ENCODE data around the gene CCDC148.

DNA sequence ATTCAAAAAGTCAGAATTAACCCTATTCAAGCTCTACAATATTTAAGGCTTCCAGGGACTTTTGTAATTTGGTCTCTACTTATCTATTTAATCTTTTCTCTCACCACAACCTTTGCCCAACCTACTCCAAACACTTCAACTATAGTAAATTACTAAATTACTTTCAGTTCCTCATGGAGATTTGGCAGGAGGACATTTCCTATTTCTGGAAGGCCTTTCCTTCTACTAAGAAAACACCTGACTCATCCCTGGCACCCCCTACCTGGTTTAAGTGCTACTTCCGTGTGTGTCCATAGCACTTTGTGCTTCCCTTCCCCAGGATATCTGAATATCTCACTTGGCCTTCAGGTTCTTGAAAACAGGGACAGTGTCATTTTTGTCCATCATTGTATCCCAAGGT is 258.6 kb downstream of the CCDC148 start:
- TF ChIP-seq, protein P1, sequence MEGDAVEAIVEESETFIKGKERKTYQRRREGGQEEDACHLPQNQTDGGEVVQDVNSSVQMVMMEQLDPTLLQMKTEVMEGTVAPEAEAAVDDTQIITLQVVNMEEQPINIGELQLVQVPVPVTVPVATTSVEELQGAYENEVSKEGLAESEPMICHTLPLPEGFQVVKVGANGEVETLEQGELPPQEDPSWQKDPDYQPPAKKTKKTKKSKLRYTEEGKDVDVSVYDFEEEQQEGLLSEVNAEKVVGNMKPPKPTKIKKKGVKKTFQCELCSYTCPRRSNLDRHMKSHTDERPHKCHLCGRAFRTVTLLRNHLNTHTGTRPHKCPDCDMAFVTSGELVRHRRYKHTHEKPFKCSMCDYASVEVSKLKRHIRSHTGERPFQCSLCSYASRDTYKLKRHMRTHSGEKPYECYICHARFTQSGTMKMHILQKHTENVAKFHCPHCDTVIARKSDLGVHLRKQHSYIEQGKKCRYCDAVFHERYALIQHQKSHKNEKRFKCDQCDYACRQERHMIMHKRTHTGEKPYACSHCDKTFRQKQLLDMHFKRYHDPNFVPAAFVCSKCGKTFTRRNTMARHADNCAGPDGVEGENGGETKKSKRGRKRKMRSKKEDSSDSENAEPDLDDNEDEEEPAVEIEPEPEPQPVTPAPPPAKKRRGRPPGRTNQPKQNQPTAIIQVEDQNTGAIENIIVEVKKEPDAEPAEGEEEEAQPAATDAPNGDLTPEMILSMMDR (IDR thresholded peaks at IDR 0.05), result no peak
- no peak for TF ChIP-seq POLR2A (IDR thresholded peaks at IDR 0.05)

Data from testis (tissue), 2 donors.